ENCODE data around the gene ADARB2.

Gene ADARB2

GRCh38 chr10:1395025-1395480 lies 342.3 kb downstream of the ADARB2 start:
- Histone ChIP-seq H3K9me3 (ENCODE audit: control insufficient read depth, insufficient read depth, low read depth, low read length) (no peaks in the 10 kb centered on the region), H3K4me3 (ENCODE audit: low read depth, low read length) (no peak overlapping the region), H3K4me1 (ENCODE audit: control insufficient read depth, insufficient read depth, low read length) (no peaks in the 10 kb centered on the region), H3K36me3 (ENCODE audit: control insufficient read depth in 2 of 2, insufficient read depth in 1 of 2, low read length in 2 of 2) (no peaks in the 10 kb centered on the region), H3K27ac (ENCODE audit: extremely low read depth, low read depth, low read length) (no peak overlapping the region)
- ChIA-PET POLR2A (no interaction called here), CTCF (interaction anchor here (0.6 to 1.0 kb wide), 2 partner anchors 26 to 477 kb away, joined by 3 read pairs; no protein-coding TSS in a partner anchor)
- TF ChIP-seq YY1 (tag by site-specific recombination; IDR thresholded peaks at IDR 0.05) (no peak), ZBTB10 (tag by site-specific recombination; IDR thresholded peaks at IDR 0.05) (no peak), REPIN1 (tag by site-specific recombination; IDR thresholded peaks at IDR 0.05; ENCODE audit: low read depth) (no peak), ZNF768 (tag by site-specific recombination; IDR thresholded peaks at IDR 0.05) (no peak), ZBTB48 (tag by site-specific recombination; IDR thresholded peaks at IDR 0.05) (no peak)
- TF ChIP-seq, protein P1, sequence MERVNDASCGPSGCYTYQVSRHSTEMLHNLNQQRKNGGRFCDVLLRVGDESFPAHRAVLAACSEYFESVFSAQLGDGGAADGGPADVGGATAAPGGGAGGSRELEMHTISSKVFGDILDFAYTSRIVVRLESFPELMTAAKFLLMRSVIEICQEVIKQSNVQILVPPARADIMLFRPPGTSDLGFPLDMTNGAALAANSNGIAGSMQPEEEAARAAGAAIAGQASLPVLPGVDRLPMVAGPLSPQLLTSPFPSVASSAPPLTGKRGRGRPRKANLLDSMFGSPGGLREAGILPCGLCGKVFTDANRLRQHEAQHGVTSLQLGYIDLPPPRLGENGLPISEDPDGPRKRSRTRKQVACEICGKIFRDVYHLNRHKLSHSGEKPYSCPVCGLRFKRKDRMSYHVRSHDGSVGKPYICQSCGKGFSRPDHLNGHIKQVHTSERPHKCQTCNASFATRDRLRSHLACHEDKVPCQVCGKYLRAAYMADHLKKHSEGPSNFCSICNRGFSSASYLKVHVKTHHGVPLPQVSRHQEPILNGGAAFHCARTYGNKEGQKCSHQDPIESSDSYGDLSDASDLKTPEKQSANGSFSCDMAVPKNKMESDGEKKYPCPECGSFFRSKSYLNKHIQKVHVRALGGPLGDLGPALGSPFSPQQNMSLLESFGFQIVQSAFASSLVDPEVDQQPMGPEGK (tag by site-specific recombination; IDR thresholded peaks at IDR 0.05) = no peak

DNA sequence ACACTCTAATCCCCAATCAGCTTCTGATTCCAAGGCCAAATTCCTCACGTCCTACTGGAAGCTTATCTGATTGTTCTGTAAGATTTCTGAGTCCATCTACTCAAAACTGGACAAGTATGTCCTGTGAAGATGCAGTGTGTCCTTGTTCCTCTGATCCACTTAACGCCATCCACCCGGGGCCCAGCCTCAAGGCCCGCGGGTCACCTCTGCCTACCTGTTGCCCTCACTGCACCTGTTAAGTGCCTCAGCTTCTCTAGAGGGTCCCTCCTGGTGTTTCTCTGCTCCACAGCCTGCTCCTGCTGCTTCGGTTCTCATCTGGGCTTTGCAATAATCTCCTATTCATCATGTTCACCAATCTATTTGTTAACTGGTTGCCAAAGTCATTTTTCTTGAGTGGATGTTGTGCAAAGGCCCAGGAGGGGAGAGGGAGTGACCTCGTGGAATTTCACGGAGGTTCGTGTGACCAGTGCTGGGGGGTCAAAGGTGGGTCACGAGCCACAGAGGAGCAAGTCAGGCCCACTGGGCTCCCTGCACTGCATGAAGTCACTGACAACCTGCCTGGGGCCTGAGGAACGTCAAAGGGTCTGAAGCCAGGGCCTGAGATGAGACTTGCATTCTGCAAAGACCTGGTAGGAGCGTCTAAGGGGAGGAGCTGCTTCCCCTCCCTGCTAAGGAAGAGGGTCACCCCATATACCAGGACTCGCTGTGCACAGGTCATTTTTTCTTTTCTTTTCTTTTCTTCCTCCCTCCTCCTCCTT lies 343.0 kb downstream of the ADARB2 start:
- Histone ChIP-seq H3K36me3 (ENCODE audit: control insufficient read depth in 2 of 2, insufficient read depth in 1 of 2, low read length in 2 of 2) (no peaks in the 10 kb centered on the region), H3K9me3 (ENCODE audit: control insufficient read depth, insufficient read depth, low read depth, low read length) (no peaks in the 10 kb centered on the region), H3K4me1 (ENCODE audit: control insufficient read depth, insufficient read depth, low read length) (no peaks in the 10 kb centered on the region), H3K4me3 (ENCODE audit: low read depth, low read length) (no peak overlapping the region), H3K27ac (ENCODE audit: extremely low read depth, low read depth, low read length) (no peak overlapping the region)
- CTCF ChIA-PET = interaction anchor here (0.6 to 0.7 kb wide), 4 partner anchors 216 to 650 kb away, joined by 3 to 6 read pairs (median 3); no protein-coding TSS in a partner anchor
- POLR2A ChIA-PET = no interaction called here
- TF ChIP-seq SCRT2 (tag by site-specific recombination; IDR thresholded peaks at IDR 0.05) = peak; percentile 57
- TF ChIP-seq ZNF510 (tag by site-specific recombination; IDR thresholded peaks at IDR 0.05; ENCODE audit: insufficient replicate concordance) = no peak

DNA sequence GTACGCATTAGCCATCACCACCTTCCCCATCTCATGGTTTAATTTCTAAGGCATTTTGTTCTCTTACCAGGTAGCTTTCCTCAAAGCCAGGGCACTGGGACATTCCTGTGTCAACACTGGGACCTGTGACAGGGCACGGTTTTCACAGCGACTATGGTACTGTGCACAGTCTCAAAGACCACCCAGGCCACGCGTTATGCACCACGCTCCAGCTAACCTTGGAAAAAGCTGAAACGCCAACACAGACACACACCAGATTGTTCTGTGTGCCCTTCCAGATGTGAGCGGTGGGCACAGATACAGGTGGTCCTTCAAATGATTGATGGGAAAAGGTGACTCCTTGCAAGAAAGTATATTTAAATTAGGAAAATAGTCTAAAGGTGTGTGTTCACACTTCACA lies 343.8 kb downstream of the ADARB2 start:
- Histone ChIP-seq H3K36me3 (ENCODE audit: control insufficient read depth in 2 of 2, insufficient read depth in 1 of 2, low read length in 2 of 2) (no peaks in the 10 kb centered on the region), H3K4me3 (ENCODE audit: low read depth, low read length) (no peak overlapping the region), H3K9me3 (ENCODE audit: control insufficient read depth, insufficient read depth, low read depth, low read length) (no peaks in the 10 kb centered on the region), H3K4me1 (ENCODE audit: control insufficient read depth, insufficient read depth, low read length) (no peaks in the 10 kb centered on the region), H3K27ac (ENCODE audit: extremely low read depth, low read depth, low read length) (no peak overlapping the region)
- ChIA-PET CTCF (interaction anchor here (0.6 to 1.7 kb wide), 2 partner anchors 24 to 328 kb away, joined by 6 to 7 read pairs; no protein-coding TSS in a partner anchor), POLR2A (no interaction called here)
- no peak for TF ChIP-seq SP7 (tag by site-specific recombination; IDR thresholded peaks at IDR 0.05)
- TF ChIP-seq MYNN (tag by site-specific recombination; IDR thresholded peaks at IDR 0.05; ENCODE audit: borderline replicate concordance) = no peak
- TF ChIP-seq ZNF112 (tag by site-specific recombination; IDR thresholded peaks at IDR 0.05) = no peak
- TF ChIP-seq ZNF10 (tag by site-specific recombination; IDR thresholded peaks at IDR 0.05) = no peak
- TF ChIP-seq ZNF155 (tag by site-specific recombination; IDR thresholded peaks at IDR 0.05) = no peak
- no peak for TF ChIP-seq ZFP37 (tag by site-specific recombination; IDR thresholded peaks at IDR 0.05)
- no peak for TF ChIP-seq ZNF266 (tag by site-specific recombination; IDR thresholded peaks at IDR 0.05; ENCODE audit: low read depth)
- TF ChIP-seq, protein P2, sequence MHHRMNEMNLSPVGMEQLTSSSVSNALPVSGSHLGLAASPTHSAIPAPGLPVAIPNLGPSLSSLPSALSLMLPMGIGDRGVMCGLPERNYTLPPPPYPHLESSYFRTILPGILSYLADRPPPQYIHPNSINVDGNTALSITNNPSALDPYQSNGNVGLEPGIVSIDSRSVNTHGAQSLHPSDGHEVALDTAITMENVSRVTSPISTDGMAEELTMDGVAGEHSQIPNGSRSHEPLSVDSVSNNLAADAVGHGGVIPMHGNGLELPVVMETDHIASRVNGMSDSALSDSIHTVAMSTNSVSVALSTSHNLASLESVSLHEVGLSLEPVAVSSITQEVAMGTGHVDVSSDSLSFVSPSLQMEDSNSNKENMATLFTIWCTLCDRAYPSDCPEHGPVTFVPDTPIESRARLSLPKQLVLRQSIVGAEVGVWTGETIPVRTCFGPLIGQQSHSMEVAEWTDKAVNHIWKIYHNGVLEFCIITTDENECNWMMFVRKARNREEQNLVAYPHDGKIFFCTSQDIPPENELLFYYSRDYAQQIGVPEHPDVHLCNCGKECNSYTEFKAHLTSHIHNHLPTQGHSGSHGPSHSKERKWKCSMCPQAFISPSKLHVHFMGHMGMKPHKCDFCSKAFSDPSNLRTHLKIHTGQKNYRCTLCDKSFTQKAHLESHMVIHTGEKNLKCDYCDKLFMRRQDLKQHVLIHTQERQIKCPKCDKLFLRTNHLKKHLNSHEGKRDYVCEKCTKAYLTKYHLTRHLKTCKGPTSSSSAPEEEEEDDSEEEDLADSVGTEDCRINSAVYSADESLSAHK (tag by site-specific recombination; IDR thresholded peaks at IDR 0.05) = no peak
- TF ChIP-seq ZNF785 (tag by site-specific recombination; IDR thresholded peaks at IDR 0.05) = no peak
- TF ChIP-seq ZNF571 (tag by site-specific recombination; IDR thresholded peaks at IDR 0.05) = no peak
- TF ChIP-seq ZNF621 (tag by site-specific recombination; IDR thresholded peaks at IDR 0.05) = no peak
- TF ChIP-seq ZNF629 (tag by site-specific recombination; IDR thresholded peaks at IDR 0.05) = no peak
- no peak for TF ChIP-seq ZNF423 (tag by site-specific recombination; IDR thresholded peaks at IDR 0.05)
- no peak for TF ChIP-seq ZNF366 (tag by site-specific recombination; conservative IDR thresholded peaks at IDR 0.05)
